HEK293 (cell line): ENCODE measurements around the gene DLK2.

Experiments used
- CTCF ChIA-PET: fragments of 350-600 bp; formaldehyde crosslinking; extraction: SDS; loops from one replicate; lab custom pipeline; 2021; ENCODE audit warnings: antibody characterized with exemption; lab: Yijun Ruan, JAX
- POLR2A ChIA-PET: fragments of 300-600 bp; formaldehyde crosslinking; extraction: SDS; loops from one replicate; lab custom pipeline; 2020; ENCODE audit warnings: antibody characterized with exemption, inconsistent platforms; lab: Yijun Ruan, JAX
- H3K27ac ChIP-seq: fragments of 200-500 bp; sonication (Bioruptor generic); 2 replicates; pipeline ENCODE4 v1.5.1; 2014; ENCODE audit warnings: low read depth, low read length, control low read depth, inconsistent platforms; ENCODE audit errors: extremely low read depth
- H3K36me3 ChIP-seq, 2 experiments: fragments of 200-500 bp in 1 of 2; sonication (Bioruptor generic) in 1 of 2; 1 replicate in 1 of 2; 2 replicates in 1 of 2; pipeline ENCODE4 v1.5.1; 2014 to 2017; ENCODE audit warnings: inconsistent platforms in 2 of 2, low read length in 2 of 2; ENCODE audit not compliant: control insufficient read depth in 2 of 2, insufficient read depth in 1 of 2
- H3K4me1 ChIP-seq: fragments of 200-500 bp; sonication (Bioruptor generic); 2 replicates; pipeline ENCODE4 v1.5.1; 2014; ENCODE audit warnings: mild to moderate bottlenecking, low read length, inconsistent platforms; ENCODE audit not compliant: control insufficient read depth, insufficient read depth
- H3K4me3 ChIP-seq: 2 replicates; pipeline ENCODE4 v1.5.1; 2011; ENCODE audit warnings: low read depth, mild to moderate bottlenecking, control low read depth, low read length, moderate library complexity
- H3K9me3 ChIP-seq: fragments of 200-500 bp; sonication (Bioruptor generic); 2 replicates; pipeline ENCODE4 v1.5.1; 2014; ENCODE audit warnings: low read depth, low read length, inconsistent platforms; ENCODE audit not compliant: control insufficient read depth, insufficient read depth
- GLIS1 ChIP-seq: fragments of 450-650 bp; formaldehyde crosslinking; IDR thresholded peaks from 2 replicates; pipeline ENCODE4 v1.5.1; 2016; ENCODE audit warnings: missing biosample characterization, missing genetic modification characterization
- HOXA7 ChIP-seq: sonication (generic); formaldehyde crosslinking; IDR thresholded peaks from 2 replicates; pipeline ENCODE4 v1.8.1; 2022; ENCODE audit warnings: missing genetic modification reagents, borderline replicate concordance
- PRDM1 ChIP-seq: fragments of 450-650 bp; formaldehyde crosslinking; IDR thresholded peaks from 2 replicates; pipeline ENCODE4; 2016; ENCODE audit warnings: missing biosample characterization, missing genetic modification characterization
- REST ChIP-seq: fragments of 450-650 bp; formaldehyde crosslinking; IDR thresholded peaks from 2 replicates; pipeline ENCODE4 v1.5.1; 2016; ENCODE audit warnings: missing biosample characterization, missing genetic modification characterization
- YY2 ChIP-seq: fragments of 450-650 bp; formaldehyde crosslinking; IDR thresholded peaks from 2 replicates; pipeline ENCODE4 v1.5.1; 2016; ENCODE audit warnings: missing biosample characterization, missing genetic modification characterization
- ZBTB11 ChIP-seq: fragments of 450-650 bp; formaldehyde crosslinking; conservative IDR thresholded peaks from 2 replicates; pipeline ENCODE4 v1.5.1; 2016; ENCODE audit warnings: low read depth, missing biosample characterization, missing genetic modification characterization
- ZBTB17 ChIP-seq: fragments of 450-650 bp; formaldehyde crosslinking; IDR thresholded peaks from 2 replicates; pipeline ENCODE4 v1.5.1; 2016; ENCODE audit warnings: missing biosample characterization, missing genetic modification characterization
- ZFHX2 ChIP-seq: fragments of 450-650 bp; formaldehyde crosslinking; conservative IDR thresholded peaks from 2 replicates; pipeline ENCODE4 v1.5.1; 2016; ENCODE audit warnings: missing biosample characterization, missing genetic modification characterization
- ZIC2 ChIP-seq: fragments of 450-650 bp; formaldehyde crosslinking; IDR thresholded peaks from 2 replicates; pipeline ENCODE4 v1.5.1; 2016; ENCODE audit warnings: missing biosample characterization, missing genetic modification characterization
- ZNF140 ChIP-seq: fragments of 450-650 bp; formaldehyde crosslinking; IDR thresholded peaks from 2 replicates; pipeline ENCODE4 v1.5.1; 2016; ENCODE audit warnings: missing biosample characterization, missing genetic modification characterization
- ZNF155 ChIP-seq: fragments of 450-650 bp; formaldehyde crosslinking; IDR thresholded peaks from 2 replicates; pipeline ENCODE4 v1.5.1; 2016; ENCODE audit warnings: missing biosample characterization, missing genetic modification characterization
- ZNF169 ChIP-seq: fragments of 450-650 bp; formaldehyde crosslinking; IDR thresholded peaks from 2 replicates; pipeline ENCODE4 v1.5.1; 2016; ENCODE audit warnings: missing biosample characterization, missing genetic modification characterization
- ZNF239 ChIP-seq: fragments of 450-650 bp; formaldehyde crosslinking; IDR thresholded peaks from 2 replicates; pipeline ENCODE4 v1.5.1; 2016; ENCODE audit warnings: missing biosample characterization, missing genetic modification characterization
- ZNF341 ChIP-seq: fragments of 450-650 bp; formaldehyde crosslinking; IDR thresholded peaks from 2 replicates; pipeline ENCODE4; 2016; ENCODE audit warnings: low read depth, missing biosample characterization, missing genetic modification characterization
- ZNF544 ChIP-seq: fragments of 450-650 bp; formaldehyde crosslinking; IDR thresholded peaks from 2 replicates; pipeline ENCODE4 v1.5.0; 2017; ENCODE audit warnings: missing biosample characterization, missing genetic modification characterization
- ZNF558 ChIP-seq: fragments of 450-650 bp; formaldehyde crosslinking; IDR thresholded peaks from 2 replicates; pipeline ENCODE4 v1.5.1; 2016; ENCODE audit warnings: missing biosample characterization, missing genetic modification characterization
- ZNF600 ChIP-seq: fragments of 450-650 bp; formaldehyde crosslinking; IDR thresholded peaks from 2 replicates; pipeline ENCODE4 v1.5.1; 2016; ENCODE audit warnings: missing biosample characterization, missing genetic modification characterization
- ZNF610 ChIP-seq: fragments of 450-650 bp; formaldehyde crosslinking; IDR thresholded peaks from 2 replicates; pipeline ENCODE4 v1.5.1; 2016; ENCODE audit warnings: missing biosample characterization, missing genetic modification characterization, borderline replicate concordance
- ZNF660 ChIP-seq: fragments of 450-650 bp; IDR thresholded peaks from 2 replicates; pipeline ENCODE4 v1.5.1; 2018; ENCODE audit warnings: missing biosample characterization, mild to moderate bottlenecking, missing genetic modification characterization
- ZNF664 ChIP-seq: fragments of 450-650 bp; formaldehyde crosslinking; IDR thresholded peaks from 2 replicates; pipeline ENCODE4 v1.5.1; 2016; ENCODE audit warnings: missing biosample characterization, missing genetic modification characterization
- ZNF707 ChIP-seq: fragments of 450-650 bp; formaldehyde crosslinking; IDR thresholded peaks from 2 replicates; pipeline ENCODE4 v1.5.1; 2016; ENCODE audit warnings: missing biosample characterization, missing genetic modification characterization
- TF ChIP-seq, protein P1 (sequence below): fragments of 450-650 bp; formaldehyde crosslinking; IDR thresholded peaks from 2 replicates; pipeline ENCODE4 v1.5.1; 2016; ENCODE audit warnings: missing biosample characterization, missing genetic modification characterization
- TF ChIP-seq, protein P2 (sequence below): sonication (generic); formaldehyde crosslinking; IDR thresholded peaks from 2 replicates; pipeline ENCODE4 v1.8.1; 2022; ENCODE audit warnings: mild to moderate bottlenecking, moderate library complexity, missing genetic modification reagents

Gene DLK2

GRCh38 chr6:43493230-43493629 is 37.9 kb upstream of the DLK2 start:
- POLR2A ChIA-PET = interaction anchor here (1.2 to 2.3 kb wide), 3 partner anchors 13 to 22 kb away, joined by 3 to 8 read pairs (median 4); partner anchors contain the start of gene TJAP1
- H3K9me3 ChIP-seq = no peaks in the 10 kb centered on the region

GRCh38 chr6:43492673-43493072 is 37.3 kb upstream of the DLK2 start:
- ChIA-PET POLR2A (interaction anchor here (1.9 to 2.3 kb wide), 2 partner anchors 14 to 22 kb away, joined by 4 to 8 read pairs; partner anchors contain the start of gene TJAP1), CTCF (interaction anchor here (0.6 to 11.2 kb wide), 4 partner anchors 10 to 322 kb away, joined by 4 to 142 read pairs (median 4); partner anchors contain the start of gene LRRC73)
- TF ChIP-seq GLIS1 (tag by site-specific recombination) = no peak
- TF ChIP-seq ZNF707 (tag by site-specific recombination) = 0 out of 2 replicates have a peak, but pooled peaks have one; percentile 23
- TF ChIP-seq, protein P1, sequence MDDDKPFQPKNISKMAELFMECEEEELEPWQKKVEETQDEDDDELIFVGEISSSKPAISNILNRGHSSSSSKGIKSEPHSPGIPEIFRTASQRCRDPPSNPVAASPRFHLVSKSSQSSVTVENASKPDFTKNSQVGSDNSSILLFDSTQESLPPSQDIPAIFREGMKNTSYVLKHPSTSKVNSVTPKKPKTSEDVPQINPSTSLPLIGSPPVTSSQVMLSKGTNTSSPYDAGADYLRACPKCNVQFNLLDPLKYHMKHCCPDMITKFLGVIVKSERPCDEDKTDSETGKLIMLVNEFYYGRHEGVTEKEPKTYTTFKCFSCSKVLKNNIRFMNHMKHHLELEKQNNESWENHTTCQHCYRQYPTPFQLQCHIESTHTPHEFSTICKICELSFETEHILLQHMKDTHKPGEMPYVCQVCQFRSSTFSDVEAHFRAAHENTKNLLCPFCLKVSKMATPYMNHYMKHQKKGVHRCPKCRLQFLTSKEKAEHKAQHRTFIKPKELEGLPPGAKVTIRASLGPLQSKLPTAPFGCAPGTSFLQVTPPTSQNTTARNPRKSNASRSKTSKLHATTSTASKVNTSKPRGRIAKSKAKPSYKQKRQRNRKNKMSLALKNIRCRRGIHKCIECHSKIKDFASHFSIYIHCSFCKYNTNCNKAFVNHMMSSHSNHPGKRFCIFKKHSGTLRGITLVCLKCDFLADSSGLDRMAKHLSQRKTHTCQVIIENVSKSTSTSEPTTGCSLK = no peak
- TF ChIP-seq ZNF610 (tag by site-specific recombination) = no peak
- TF ChIP-seq ZNF140 (tag by site-specific recombination) = no peak
- TF ChIP-seq PRDM1 = no peak
- TF ChIP-seq HOXA7 (CRISPR knock-in tag) = no peak
- no peak for TF ChIP-seq ZNF155
- TF ChIP-seq YY2 = no peak
- peak; percentile 67 for TF ChIP-seq ZIC2 (tag by site-specific recombination)
- TF ChIP-seq ZNF544 (tag by site-specific recombination) = no peak
- no peak for TF ChIP-seq ZNF169 (tag by site-specific recombination)
- no peak for TF ChIP-seq ZNF664 (tag by site-specific recombination)
- TF ChIP-seq ZNF558 (tag by site-specific recombination) = no peak
- peak; percentile 67 for TF ChIP-seq REST (tag by site-specific recombination)
- TF ChIP-seq ZBTB11 (tag by site-specific recombination) = no peak
- no peak for TF ChIP-seq ZNF341 (tag by site-specific recombination)
- TF ChIP-seq ZFHX2 (tag by site-specific recombination) = 0 out of 2 replicates have a peak, but pooled peaks have one; percentile 2
- TF ChIP-seq, protein P2, sequence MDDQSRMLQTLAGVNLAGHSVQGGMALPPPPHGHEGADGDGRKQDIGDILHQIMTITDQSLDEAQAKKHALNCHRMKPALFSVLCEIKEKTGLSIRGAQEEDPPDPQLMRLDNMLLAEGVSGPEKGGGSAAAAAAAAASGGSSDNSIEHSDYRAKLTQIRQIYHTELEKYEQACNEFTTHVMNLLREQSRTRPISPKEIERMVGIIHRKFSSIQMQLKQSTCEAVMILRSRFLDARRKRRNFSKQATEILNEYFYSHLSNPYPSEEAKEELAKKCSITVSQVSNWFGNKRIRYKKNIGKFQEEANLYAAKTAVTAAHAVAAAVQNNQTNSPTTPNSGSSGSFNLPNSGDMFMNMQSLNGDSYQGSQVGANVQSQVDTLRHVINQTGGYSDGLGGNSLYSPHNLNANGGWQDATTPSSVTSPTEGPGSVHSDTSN (CRISPR knock-in tag) = no peak
- TF ChIP-seq ZNF660 (tag by site-specific recombination) = no peak

More at GRCh38 chr6:43493230-43493629, 37.9 kb upstream of the DLK2 start:
- Histone ChIP-seq H3K4me1 (peaks cover 7% of the 10 kb centered on the region), H3K27ac (no peak overlapping the region), H3K4me3 (no peak overlapping the region), H3K36me3 (peaks cover 3 to 37% of the 10 kb centered on the region in 2 experiments; a peak in 2 of 3 replicates)
- no peak for TF ChIP-seq ZNF239 (tag by site-specific recombination)
- TF ChIP-seq ZBTB17 (tag by site-specific recombination) = peak; percentile 59; the same call in 1 of the 2 replicates
- peak; percentile 67 for TF ChIP-seq ZNF600
- TF ChIP-seq, all 188 proteins: peak for 2
- CTCF ChIA-PET = interaction anchor here (1.0 to 11.2 kb wide), 5 partner anchors 9 to 323 kb away, joined by 4 to 142 read pairs (median 5); partner anchors contain the start of genes ABCC10 and LRRC73

More at GRCh38 chr6:43492673-43493072, 37.3 kb upstream of the DLK2 start:
- peaks cover 0 to 32% of the 10 kb centered on the region in 2 experiments; a peak in 1 of 3 replicates for H3K36me3 ChIP-seq
- no peaks in the 10 kb centered on the region for H3K9me3 ChIP-seq
- peaks cover 7% of the 10 kb centered on the region for H3K4me1 ChIP-seq
- H3K27ac ChIP-seq = no peak overlapping the region
- no peak overlapping the region for H3K4me3 ChIP-seq
